Measurements from ENCODE around the gene ATP6V0B.

Gene ATP6V0B

GRCh38 chr1:43974443-43975248 is at the start of gene ATP6V0B:
ATP6V0B (plus strand) TSS chr1:43974960; CDS start chr1:43975041, 81 bp downstream.
- peak; percentile 95 to 96 (median 95) for DNase-seq

GRCh38 chr1:43925846-43926245 is 48.9 kb upstream of the ATP6V0B start:
- DNase-seq, result no peak

GRCh38 chr1:43930168-43930948 is 44.4 kb upstream of the ATP6V0B start:
- peak in 1 of 3 experiments; percentile 9 for DNase-seq

- DNase-seq, result no peak
These were observed 43.8 kb upstream of the ATP6V0B start for GRCh38 chr1:43930949-43931275.

- no peak for DNase-seq
These were observed 42.8 kb upstream of the ATP6V0B start for GRCh38 chr1:43931711-43932660.

GRCh38 chr1:43932786-43933385 is 41.9 kb upstream of the ATP6V0B start:
- DNase-seq, result peak in 2 of 3 experiments; percentile 57 to 72

GRCh38 chr1:43933386-43934100 is 41.2 kb upstream of the ATP6V0B start, which contains the start of gene ARTN:
ARTN (plus strand) TSS chr1:43933801; CDS start chr1:43935657, 1,856 bp downstream.
- peak; percentile 33 to 69 (median 59) for DNase-seq

- DNase-seq, result peak; percentile 42 to 77 (median 59)
These were observed 40.4 kb upstream of the ATP6V0B start for GRCh38 chr1:43934101-43934985.

GRCh38 chr1:43934986-43935324 is 39.8 kb upstream of the ATP6V0B start:
- DNase-seq, result no peak

GRCh38 chr1:43935711-43936427 is 38.9 kb upstream of the ATP6V0B start:
- DNase-seq, result peak in 2 of 3 experiments; percentile 52 to 57

GRCh38 chr1:43936431-43937151 is 38.2 kb upstream of the ATP6V0B start:
- DNase-seq, result peak; percentile 14 to 80 (median 79)

GRCh38 chr1:43937179-43937865 is 37.4 kb upstream of the ATP6V0B start:
- DNase-seq, result no peak

GRCh38 chr1:43938383-43938782 is 36.4 kb upstream of the ATP6V0B start:
- DNase-seq, result no peak

- no peak for DNase-seq
These were observed 35.7 kb upstream of the ATP6V0B start for GRCh38 chr1:43938892-43939587.

- DNase-seq, result no peak
These were observed 32.3 kb upstream of the ATP6V0B start for GRCh38 chr1:43942411-43942810.

- no peak for DNase-seq
These were observed 29.9 kb upstream of the ATP6V0B start for GRCh38 chr1:43944860-43945259.

- no peak for DNase-seq
These were observed 29.0 kb upstream of the ATP6V0B start for GRCh38 chr1:43945674-43946235.

Data from NCI-H1417 (cell line).